HEK293T (cell line): Measurements from ENCODE around the gene MYH4.

Source experiments
- CTCF ChIA-PET: fragments of 350-600 bp; formaldehyde crosslinking; extraction: SDS; loops from one replicate; lab custom pipeline; 2021; ENCODE audit warnings: antibody characterized with exemption, inconsistent platforms; lab: Yijun Ruan, JAX
- POLR2A ChIA-PET: fragments of 350-600 bp; formaldehyde crosslinking; extraction: SDS; loops from one replicate; lab custom pipeline; 2020; ENCODE audit warnings: antibody characterized with exemption, inconsistent platforms; lab: Yijun Ruan, JAX
- DNase-seq: peaks from one replicate; pipeline ENCODE4 v3.0.0; 2012; ENCODE audit warnings: mixed read lengths; ENCODE audit errors: extremely low spot score
- ARNT ChIP-seq: fragments of 450-650 bp; IDR thresholded peaks from 2 replicates; pipeline ENCODE4 v1.6.1; 2017; ENCODE audit warnings: mild to moderate bottlenecking
- BHLHE40 ChIP-seq: fragments of 450-650 bp; IDR thresholded peaks from 2 replicates; pipeline ENCODE4 v1.6.1; 2016; ENCODE audit warnings: mild to moderate bottlenecking, moderate library complexity, borderline replicate concordance
- CTBP1 ChIP-seq: fragments of 450-650 bp; IDR thresholded peaks from 2 replicates; pipeline ENCODE4 v1.6.1; 2016; ENCODE audit warnings: borderline replicate concordance
- ELF4 ChIP-seq: fragments of 450-650 bp; IDR thresholded peaks from 2 replicates; pipeline ENCODE4 v1.6.1; 2017; ENCODE audit warnings: antibody characterized with exemption
- FOXA1 ChIP-seq: fragments of 450-650 bp; IDR thresholded peaks from 2 replicates; pipeline ENCODE4 v1.6.1; 2016; ENCODE audit warnings: mild to moderate bottlenecking
- FOXK2 ChIP-seq: fragments of 450-650 bp; IDR thresholded peaks from 2 replicates; pipeline ENCODE4 v1.6.1; 2016; ENCODE audit warnings: mild to moderate bottlenecking
- FOXM1 ChIP-seq: fragments of 450-650 bp; IDR thresholded peaks from 2 replicates; pipeline ENCODE4 v1.6.1; 2017; ENCODE audit warnings: mild to moderate bottlenecking, borderline replicate concordance
- HDGF ChIP-seq: fragments of 450-650 bp; IDR thresholded peaks from 2 replicates; pipeline ENCODE4 v1.6.1; 2017; ENCODE audit warnings: antibody characterized with exemption, borderline replicate concordance
- L3MBTL2 ChIP-seq: fragments of 450-650 bp; conservative IDR thresholded peaks from 2 replicates; pipeline ENCODE4 v1.6.1; 2016; ENCODE audit warnings: mild to moderate bottlenecking
- LEF1 ChIP-seq: fragments of 450-650 bp; IDR thresholded peaks from 2 replicates; pipeline ENCODE4 v1.6.1; 2017; ENCODE audit warnings: mild to moderate bottlenecking, borderline replicate concordance
- NFRKB ChIP-seq: fragments of 450-650 bp; IDR thresholded peaks from 2 replicates; pipeline ENCODE4 v1.6.1; 2016; ENCODE audit warnings: mild to moderate bottlenecking, moderate library complexity
- SP1 ChIP-seq: fragments of 450-650 bp; IDR thresholded peaks from 2 replicates; pipeline ENCODE4 v1.6.1; 2017
- SUZ12 ChIP-seq: fragments of 450-650 bp; IDR thresholded peaks from 2 replicates; pipeline ENCODE4 v1.6.1; 2016; ENCODE audit warnings: mild to moderate bottlenecking
- TARDBP ChIP-seq: fragments of 450-650 bp; IDR thresholded peaks from 2 replicates; pipeline ENCODE4 v1.6.1; 2016
- ZNF384 ChIP-seq: fragments of 450-650 bp; IDR thresholded peaks from 2 replicates; pipeline ENCODE4 v1.6.1; 2016
- TF ChIP-seq, protein P1 (sequence below): fragments of 450-650 bp; IDR thresholded peaks from 2 replicates; pipeline ENCODE4 v1.6.1; 2016

Gene MYH4

DNA sequence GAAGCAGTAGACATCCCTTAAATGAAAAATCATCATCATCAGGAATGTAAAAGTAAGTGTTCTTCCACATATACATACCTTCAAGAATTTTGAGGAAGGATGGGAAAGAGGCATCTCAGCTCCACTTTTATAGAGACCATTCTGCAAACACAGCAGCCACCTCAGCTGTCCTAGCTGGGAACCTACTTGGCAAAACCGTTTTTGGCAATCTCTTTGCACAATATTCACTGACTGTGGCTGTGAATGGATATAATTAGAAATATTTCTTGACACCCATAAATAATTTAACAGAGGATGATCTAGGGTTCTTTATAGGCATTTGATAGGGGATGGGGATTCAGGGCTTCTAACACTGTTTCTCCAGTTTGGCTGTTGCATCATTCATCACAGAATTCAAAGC is at the start of gene MYH4:
Gene MYH4, minus strand, starts transcription at position 101 of the 400 bp plus-strand sequence. CDS start 2,814 bp downstream, outside the sequence.
- POLR2A ChIA-PET = no interaction called here
- CTCF ChIA-PET = no interaction called here
- no peak for TF ChIP-seq ELF4
- no peak for TF ChIP-seq SUZ12
- no peak for TF ChIP-seq ARNT
- no peak for TF ChIP-seq FOXK2
- TF ChIP-seq TARDBP = no peak
- TF ChIP-seq FOXM1 = no peak
- no peak for TF ChIP-seq CTBP1
- DNase-seq = no peak

DNA sequence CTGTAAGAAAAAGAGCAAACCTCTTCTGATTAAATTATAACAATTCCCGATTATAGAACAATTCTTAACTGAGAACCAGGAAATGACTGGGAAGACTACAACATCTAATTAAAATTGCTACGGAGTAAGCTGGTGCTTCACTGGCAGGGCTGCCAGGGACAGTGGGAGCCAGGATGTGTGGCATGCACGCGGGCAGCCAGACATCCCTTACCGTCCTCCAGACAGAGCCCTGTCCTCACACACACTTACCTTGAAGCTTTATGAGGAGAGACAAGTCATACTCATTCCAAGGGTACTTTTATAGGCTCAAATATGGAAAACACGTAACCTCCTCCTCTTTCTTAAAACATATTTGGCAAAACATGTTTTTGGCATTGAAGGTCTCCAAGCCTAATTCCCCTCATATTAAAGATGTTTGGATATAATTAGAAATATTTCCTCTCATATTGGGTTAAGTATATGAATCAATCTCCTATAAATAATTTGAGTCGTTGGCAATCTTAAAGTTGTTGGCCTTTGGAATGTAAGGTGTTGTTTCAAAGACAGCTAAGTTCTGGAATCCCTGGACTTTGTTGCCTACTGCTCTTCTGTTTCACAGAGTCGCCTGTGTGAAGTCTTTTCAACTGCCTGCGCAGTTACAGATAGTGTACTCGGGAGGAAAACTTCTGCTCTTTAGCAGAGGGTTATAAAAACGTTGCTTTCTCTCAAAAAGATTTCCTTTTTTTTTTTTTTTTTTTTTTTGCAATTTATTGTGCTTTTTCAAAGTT is 49.1 kb upstream of the MYH4 start, which contains the start of gene MYH1:
Gene MYH1, minus strand, starts transcription at position 272 of the 767 bp plus-strand sequence. CDS start 1,900 bp downstream, outside the sequence.
- TF ChIP-seq LEF1 = no peak
- no peak for TF ChIP-seq SUZ12
- no peak for TF ChIP-seq BHLHE40
- no peak for TF ChIP-seq L3MBTL2
- TF ChIP-seq NFRKB = no peak
- TF ChIP-seq, protein P1, sequence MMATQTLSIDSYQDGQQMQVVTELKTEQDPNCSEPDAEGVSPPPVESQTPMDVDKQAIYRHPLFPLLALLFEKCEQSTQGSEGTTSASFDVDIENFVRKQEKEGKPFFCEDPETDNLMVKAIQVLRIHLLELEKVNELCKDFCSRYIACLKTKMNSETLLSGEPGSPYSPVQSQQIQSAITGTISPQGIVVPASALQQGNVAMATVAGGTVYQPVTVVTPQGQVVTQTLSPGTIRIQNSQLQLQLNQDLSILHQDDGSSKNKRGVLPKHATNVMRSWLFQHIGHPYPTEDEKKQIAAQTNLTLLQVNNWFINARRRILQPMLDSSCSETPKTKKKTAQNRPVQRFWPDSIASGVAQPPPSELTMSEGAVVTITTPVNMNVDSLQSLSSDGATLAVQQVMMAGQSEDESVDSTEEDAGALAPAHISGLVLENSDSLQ = no peak
- no peak for TF ChIP-seq ZNF384
- TF ChIP-seq TARDBP = no peak
- no peak for TF ChIP-seq SP1
- CTCF ChIA-PET = no interaction called here
- POLR2A ChIA-PET = no interaction called here

DNA sequence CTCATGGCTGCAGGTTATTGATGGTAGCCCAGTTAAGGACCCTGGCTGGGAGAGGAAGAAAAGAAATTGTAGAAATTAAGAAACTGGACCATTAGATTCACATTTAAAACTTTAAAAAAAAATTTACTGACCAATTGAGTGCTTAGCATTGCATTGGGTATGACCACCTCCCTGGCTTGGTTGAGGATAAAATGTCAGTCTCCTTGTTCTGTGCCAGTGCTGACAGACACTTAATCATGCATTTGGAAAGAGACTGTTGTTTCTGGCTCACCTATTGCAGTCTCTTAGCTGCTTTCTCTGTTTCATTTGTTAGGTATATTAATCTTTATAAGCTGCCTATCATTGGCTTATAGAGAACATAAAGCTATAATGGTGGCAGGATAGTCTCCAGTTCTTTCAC is 47.3 kb upstream of the MYH4 start:
- no peak for DNase-seq
- TF ChIP-seq ARNT (no peak), TARDBP (no peak), FOXA1 (no peak), SP1 (no peak), CTBP1 (no peak), FOXM1 (no peak), FOXK2 (no peak), LEF1 (no peak), ELF4 (no peak), NFRKB (no peak), BHLHE40 (no peak), L3MBTL2 (no peak), SUZ12 (no peak)
- TF ChIP-seq, protein P1 = no peak
- CTCF ChIA-PET = no interaction called here
- POLR2A ChIA-PET = no interaction called here

More for the DNA sequence above, 49.1 kb upstream of the MYH4 start, which contains the start of gene MYH1:
- DNase-seq = no peak

DNA sequence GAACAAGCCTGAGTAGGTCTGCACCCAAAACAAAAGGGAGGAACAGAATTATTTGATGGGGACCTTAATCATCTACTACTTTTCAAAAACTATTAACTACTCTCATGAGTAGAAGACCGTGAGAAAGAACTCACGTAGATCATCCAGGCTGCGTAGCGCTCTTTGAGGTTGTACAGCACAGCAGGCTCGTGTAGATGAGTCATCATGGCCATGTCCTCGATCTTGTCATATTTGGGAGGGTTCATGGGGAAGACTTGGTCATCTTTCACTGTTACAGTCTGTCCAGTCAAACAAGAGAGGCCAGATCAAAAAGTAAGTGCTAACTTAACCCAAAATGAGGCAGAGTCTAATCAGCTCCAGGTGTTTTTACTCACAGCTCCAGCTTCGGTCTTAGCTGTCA is 46.7 kb upstream of the MYH4 start:
- no peak for DNase-seq
- no peak for TF ChIP-seq ARNT
- POLR2A ChIA-PET = no interaction called here
- CTCF ChIA-PET = no interaction called here

DNA sequence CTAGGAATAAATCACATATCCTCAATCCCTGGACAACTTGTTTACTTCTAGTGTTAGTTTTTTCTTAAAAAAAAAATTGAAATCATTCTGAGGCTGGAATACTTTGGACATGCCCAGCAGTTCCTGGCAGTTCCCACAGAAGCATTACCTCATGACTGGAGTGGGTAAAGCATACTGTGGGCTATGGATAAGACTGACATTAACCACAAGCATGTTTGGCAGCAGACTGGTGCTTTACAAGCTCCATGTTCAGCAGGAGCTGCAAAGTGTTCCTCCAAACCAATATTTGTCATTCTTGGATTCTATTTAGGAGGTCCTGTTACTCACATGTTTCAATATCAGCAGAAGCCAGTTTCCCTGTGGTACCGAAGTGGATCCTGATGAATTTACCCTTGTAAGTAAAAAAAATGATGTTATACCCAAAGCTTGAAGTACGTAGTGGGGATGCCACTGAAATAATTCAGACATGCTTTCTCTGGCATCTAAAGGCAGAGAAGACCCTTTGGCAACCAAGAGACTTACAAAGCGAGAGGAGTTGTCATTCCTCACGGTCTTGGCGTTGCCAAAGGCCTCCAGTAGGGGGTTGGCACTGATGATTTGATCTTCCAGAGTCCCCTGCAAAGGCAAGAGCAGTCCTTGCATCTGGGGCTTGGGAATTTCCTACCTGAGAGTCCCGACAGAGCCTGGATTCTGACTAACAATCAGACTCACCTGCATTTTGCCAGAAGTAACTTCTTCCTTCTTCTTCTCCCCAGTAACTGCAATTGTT is 44.1 kb upstream of the MYH4 start:
- CTCF ChIA-PET = no interaction called here
- TF ChIP-seq FOXA1 (no peak), TARDBP (no peak), SP1 (no peak), SUZ12 (no peak), FOXM1 (no peak), ARNT (no peak), FOXK2 (no peak), NFRKB (no peak), LEF1 (no peak), CTBP1 (no peak), ZNF384 (no peak), HDGF (no peak), BHLHE40 (no peak), L3MBTL2 (no peak), ELF4 (no peak)
- TF ChIP-seq, protein P1 = no peak
- DNase-seq = no peak

DNA sequence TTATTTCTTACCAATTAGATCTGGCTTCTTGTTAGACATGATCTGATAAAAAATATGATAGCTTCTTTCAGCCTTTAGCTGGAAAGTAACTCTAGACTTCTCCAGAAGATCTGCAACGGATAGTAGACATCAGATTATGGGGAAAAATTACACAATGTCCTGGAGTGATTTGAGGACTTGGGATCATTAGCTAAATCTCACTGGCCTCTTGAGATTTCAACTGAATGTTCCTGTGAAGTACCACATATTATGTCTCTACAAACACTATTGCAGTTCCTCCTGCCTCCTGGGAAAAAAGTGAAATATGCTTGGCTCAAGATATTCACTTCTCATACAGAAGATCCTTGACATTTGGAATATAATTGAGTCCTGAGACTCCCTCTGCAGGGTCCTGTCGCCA is 43.5 kb upstream of the MYH4 start:
- ChIA-PET CTCF (no interaction called here), POLR2A (no interaction called here)
- DNase-seq = no peak
- TF ChIP-seq ARNT = no peak
- no peak for TF ChIP-seq NFRKB
- TF ChIP-seq CTBP1 = no peak
- no peak for TF ChIP-seq BHLHE40
- no peak for TF ChIP-seq LEF1
- TF ChIP-seq, protein P1 = no peak
- no peak for TF ChIP-seq FOXM1
- no peak for TF ChIP-seq FOXK2
- TF ChIP-seq SP1 = no peak
- no peak for TF ChIP-seq ELF4
- TF ChIP-seq L3MBTL2 = no peak
- TF ChIP-seq HDGF = no peak
- TF ChIP-seq FOXA1 = no peak
- no peak for TF ChIP-seq SUZ12
- TF ChIP-seq ZNF384 = no peak

More for the DNA sequence above, 44.1 kb upstream of the MYH4 start:
- POLR2A ChIA-PET = no interaction called here
